GM23338 (cell line): ENCODE measurements around the gene NRAS. TPM values are rescaled to one million over a fixed set of nuclear protein-coding genes. Genes with fewer than 3 reads are reported as not detected.

Experiments used
- ATAC-seq: fragments of 200-7000 bp; cut with Tn5 transposase; 3 replicates; pipeline ENCODE4 v1.9.1; 2020
- DNase-seq: peaks from one replicate; pipeline ENCODE4 v3.0.0-alpha.2; 2015; ENCODE audit warnings: low spot score
- H2AFZ ChIP-seq: fragments of 200-600 bp; sonication (generic); 2 replicates; pipeline ENCODE4 v1.8.0; 2016; ENCODE audit warnings: antibody characterized with exemption, mild to moderate bottlenecking, moderate library complexity
- H3F3A ChIP-seq: fragments of 200-600 bp; sonication (generic); replicated peaks from 2 replicates; pipeline ENCODE4 v1.8.0; 2017; ENCODE audit warnings: antibody characterized with exemption, mixed run types, low read depth
- H3K27ac ChIP-seq: fragments of 200-600 bp; sonication (generic); 2 replicates; pipeline ENCODE4 v1.6.1; 2016; ENCODE audit warnings: low read depth
- H3K27me3 ChIP-seq: fragments of 200-600 bp; sonication (generic); 2 replicates; pipeline ENCODE4 v1.8.0; 2016; ENCODE audit warnings: mild to moderate bottlenecking, mixed run types, moderate library complexity; ENCODE audit not compliant: insufficient read depth
- H3K36me3 ChIP-seq: fragments of 200-600 bp; sonication (generic); 2 replicates; pipeline ENCODE4 v1.8.0; 2016; ENCODE audit warnings: mild to moderate bottlenecking; ENCODE audit not compliant: insufficient read depth
- H3K4me1 ChIP-seq: fragments of 200-600 bp; sonication (generic); 2 replicates; pipeline ENCODE4 v1.8.0; 2016; ENCODE audit warnings: mild to moderate bottlenecking, moderate library complexity; ENCODE audit not compliant: insufficient read depth
- H3K4me2 ChIP-seq: fragments of 200-600 bp; sonication (generic); 2 replicates; pipeline ENCODE4 v1.7.1; 2017; ENCODE audit warnings: mixed run types
- H3K4me3 ChIP-seq: fragments of 200-600 bp; sonication (generic); 2 replicates; pipeline ENCODE4 v1.6.1; 2016; ENCODE audit warnings: mixed run types
- H3K79me2 ChIP-seq: fragments of 200-600 bp; sonication (generic); replicated peaks from 2 replicates; pipeline ENCODE4 v1.8.0; 2017; ENCODE audit warnings: mild to moderate bottlenecking; ENCODE audit not compliant: insufficient read depth
- H3K9me2 ChIP-seq: fragments of 200-600 bp; sonication (generic); 2 replicates; pipeline ENCODE4 v1.8.0; 2017; ENCODE audit not compliant: insufficient read depth
- H4K20me1 ChIP-seq: fragments of 200-600 bp; sonication (generic); replicated peaks from 2 replicates; pipeline ENCODE4 v1.8.0; 2017; ENCODE audit warnings: mild to moderate bottlenecking; ENCODE audit not compliant: insufficient read depth
- H3K27ac Mint-ChIP-seq: 2 replicates; pipeline ENCODE4 v1.8.0; 2020; ENCODE audit warnings: inconsistent platforms, mild to moderate bottlenecking, moderate library complexity, mixed read lengths
- H3K27me3 Mint-ChIP-seq: 3 replicates; pipeline ENCODE4 v1.8.0; 2022; ENCODE audit warnings: low read depth, mild to moderate bottlenecking, moderate library complexity, mixed read lengths, inconsistent platforms; ENCODE audit not compliant: insufficient read depth, poor library complexity
- H3K36me3 Mint-ChIP-seq: 3 replicates; pipeline ENCODE4 v1.8.0; 2021; ENCODE audit warnings: low read depth, mild to moderate bottlenecking, inconsistent platforms, moderate library complexity, mixed read lengths
- H3K4me1 Mint-ChIP-seq: 3 replicates; pipeline ENCODE4 v1.8.0; 2020; ENCODE audit warnings: mild to moderate bottlenecking, inconsistent platforms, mixed read lengths
- H3K4me3 Mint-ChIP-seq: 3 replicates; pipeline ENCODE4 v1.8.0; 2021; ENCODE audit warnings: moderate library complexity, mild to moderate bottlenecking, inconsistent platforms, mixed read lengths
- H3K9me3 Mint-ChIP-seq: 3 replicates; pipeline ENCODE4 v1.8.0; 2020; ENCODE audit warnings: moderate library complexity, mild to moderate bottlenecking, inconsistent platforms, mixed read lengths
- CREB1 ChIP-seq: fragments of 250-450 bp; sonication (Bioruptor Pico); IDR thresholded peaks from 2 replicates; pipeline ENCODE4 v1.5.0; 2020; ENCODE audit warnings: low read depth, mild to moderate bottlenecking, moderate library complexity
- ETS1 ChIP-seq: IDR thresholded peaks from 2 replicates; pipeline ENCODE4 v1.6.1; 2016; ENCODE audit warnings: antibody characterized with exemption
- EZH2 ChIP-seq: fragments of 200-600 bp; sonication (generic); IDR thresholded peaks from one replicate; pipeline ENCODE4 v1.8.0; 2017; ENCODE audit warnings: antibody characterized with exemption, mild to moderate bottlenecking, low read depth; ENCODE audit not compliant: unreplicated experiment
- EZH2phosphoT487 ChIP-seq: fragments of 200-600 bp; sonication (generic); IDR thresholded peaks from one replicate; pipeline ENCODE4 v1.8.1; 2018; ENCODE audit warnings: antibody characterized with exemption; ENCODE audit not compliant: unreplicated experiment
- JUNB ChIP-seq: IDR thresholded peaks from one replicate; pipeline ENCODE4 v1.6.1; 2016; ENCODE audit warnings: antibody characterized with exemption; ENCODE audit not compliant: unreplicated experiment
- NANOG ChIP-seq: IDR thresholded peaks from 2 replicates; pipeline ENCODE4 v1.6.1; 2016; ENCODE audit warnings: antibody characterized with exemption, borderline replicate concordance
- POLR2AphosphoS5 ChIP-seq: IDR thresholded peaks from 2 replicates; pipeline ENCODE4 v1.6.1; 2016; ENCODE audit warnings: antibody characterized with exemption, low read depth
- STAT1 ChIP-seq: IDR thresholded peaks from one replicate; pipeline ENCODE4 v1.6.1; 2016; ENCODE audit warnings: antibody characterized with exemption; ENCODE audit not compliant: unreplicated experiment
- ZNF114 ChIP-seq: fragments of 250-450 bp; sonication (Bioruptor Pico); IDR thresholded peaks from 2 replicates; pipeline ENCODE4 v1.5.0; 2020; ENCODE audit warnings: mild to moderate bottlenecking, moderate library complexity
- ZNF331 ChIP-seq: fragments of 250-450 bp; sonication (Bioruptor Pico); IDR thresholded peaks from 2 replicates; pipeline ENCODE4 v1.5.0; 2020; ENCODE audit warnings: low read depth, mild to moderate bottlenecking, moderate library complexity
- polyA plus RNA-seq: library from polyadenylated mRNA; unstranded; fragments of >200 nt; fragmentation: Nextera tagmentation; extraction: Ambion mirVana; gene quantifications from 2 replicates; pipeline ENCODE4 v1.2.1, GENCODE V29; 2016
- total RNA-seq: library from RNA; depleted of rRNA; stranded (reverse); fragments of >200 nt; shearing (Covaris generic); gene quantifications from 2 replicates; pipeline ENCODE4 v1.2.3, GENCODE V29; 2014
- TF ChIP-seq, protein P1 (sequence below): IDR thresholded peaks from one replicate; pipeline ENCODE4 v1.6.1; 2018; ENCODE audit warnings: antibody characterized with exemption; ENCODE audit not compliant: unreplicated experiment
- TF ChIP-seq, protein P2 (sequence below): fragments of 250-450 bp; sonication (Bioruptor Pico); IDR thresholded peaks from 2 replicates; pipeline ENCODE4 v1.5.0; 2020; ENCODE audit warnings: mild to moderate bottlenecking, moderate library complexity
- TF ChIP-seq, protein P3 (sequence below), 2 experiments: fragments of 200-600 bp in 1 of 2; sonication (generic) in 1 of 2; conservative IDR thresholded peaks; 2 replicates each; pipeline versions ENCODE4 v1.5.1 to v1.6.1; 2016 to 2017; ENCODE audit warnings: antibody characterized with exemption in 2 of 2, low read depth in 2 of 2, mild to moderate bottlenecking in 2 of 2, moderate library complexity in 1 of 2

The NRAS gene
- total and polyA plus RNA-seq, 2 experiments from 2014 or later = 22.3 to 83.2 TPM

DNA sequence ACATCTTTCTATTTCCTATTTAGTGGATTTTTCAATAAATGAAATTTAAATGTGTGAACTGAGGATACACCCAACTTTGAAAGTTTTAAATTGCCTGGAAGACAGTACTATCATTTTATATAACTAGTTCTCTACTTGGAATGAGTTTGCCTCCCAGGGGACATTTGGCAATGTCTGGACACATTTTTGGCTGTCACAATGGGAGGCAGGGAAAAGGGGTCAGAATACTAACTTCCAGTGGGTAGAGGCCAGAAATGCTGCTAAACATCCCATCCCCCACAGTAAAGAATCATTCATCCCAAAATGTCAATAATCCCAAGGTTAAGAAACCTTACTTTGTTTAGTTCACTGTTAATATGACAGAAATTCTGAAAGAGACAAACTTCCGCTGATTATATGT lies 13.2 kb upstream of the NRAS start (continued):
- TF ChIP-seq STAT1 (no peak), ZNF331 (CRISPR knock-in tag) (no peak), JUNB (no peak), ETS1 (no peak), NANOG (no peak), POLR2AphosphoS5 (no peak)
- TF ChIP-seq, protein P1, sequence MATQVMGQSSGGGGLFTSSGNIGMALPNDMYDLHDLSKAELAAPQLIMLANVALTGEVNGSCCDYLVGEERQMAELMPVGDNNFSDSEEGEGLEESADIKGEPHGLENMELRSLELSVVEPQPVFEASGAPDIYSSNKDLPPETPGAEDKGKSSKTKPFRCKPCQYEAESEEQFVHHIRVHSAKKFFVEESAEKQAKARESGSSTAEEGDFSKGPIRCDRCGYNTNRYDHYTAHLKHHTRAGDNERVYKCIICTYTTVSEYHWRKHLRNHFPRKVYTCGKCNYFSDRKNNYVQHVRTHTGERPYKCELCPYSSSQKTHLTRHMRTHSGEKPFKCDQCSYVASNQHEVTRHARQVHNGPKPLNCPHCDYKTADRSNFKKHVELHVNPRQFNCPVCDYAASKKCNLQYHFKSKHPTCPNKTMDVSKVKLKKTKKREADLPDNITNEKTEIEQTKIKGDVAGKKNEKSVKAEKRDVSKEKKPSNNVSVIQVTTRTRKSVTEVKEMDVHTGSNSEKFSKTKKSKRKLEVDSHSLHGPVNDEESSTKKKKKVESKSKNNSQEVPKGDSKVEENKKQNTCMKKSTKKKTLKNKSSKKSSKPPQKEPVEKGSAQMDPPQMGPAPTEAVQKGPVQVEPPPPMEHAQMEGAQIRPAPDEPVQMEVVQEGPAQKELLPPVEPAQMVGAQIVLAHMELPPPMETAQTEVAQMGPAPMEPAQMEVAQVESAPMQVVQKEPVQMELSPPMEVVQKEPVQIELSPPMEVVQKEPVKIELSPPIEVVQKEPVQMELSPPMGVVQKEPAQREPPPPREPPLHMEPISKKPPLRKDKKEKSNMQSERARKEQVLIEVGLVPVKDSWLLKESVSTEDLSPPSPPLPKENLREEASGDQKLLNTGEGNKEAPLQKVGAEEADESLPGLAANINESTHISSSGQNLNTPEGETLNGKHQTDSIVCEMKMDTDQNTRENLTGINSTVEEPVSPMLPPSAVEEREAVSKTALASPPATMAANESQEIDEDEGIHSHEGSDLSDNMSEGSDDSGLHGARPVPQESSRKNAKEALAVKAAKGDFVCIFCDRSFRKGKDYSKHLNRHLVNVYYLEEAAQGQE = no peak

DNA sequence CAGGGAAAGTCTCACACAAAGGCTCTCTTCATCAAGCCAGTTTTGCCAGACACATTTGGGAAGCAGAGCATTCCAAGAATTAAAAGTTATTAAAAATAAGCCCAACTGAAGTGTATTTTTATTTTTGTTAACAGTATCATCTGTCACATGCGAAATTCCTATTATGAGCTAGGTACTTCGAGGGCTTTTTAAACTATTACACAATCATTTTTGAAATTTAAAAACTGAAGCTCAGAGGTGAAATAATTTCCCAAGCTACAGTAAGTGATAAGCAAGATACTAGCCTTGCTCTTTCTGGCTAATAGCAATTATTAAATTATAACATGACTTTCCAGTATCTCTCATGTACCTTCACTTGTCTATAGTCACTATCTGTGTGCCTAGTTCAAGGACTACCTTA lies 12.0 kb upstream of the NRAS start:
- Histone ChIP-seq H3K4me3 (no peak overlapping the region), H2AFZ (no peak overlapping the region), H3K79me2 (peaks cover 54% of the 10 kb centered on the region), H3F3A (no peaks in the 10 kb centered on the region), H3K9me2 (no peaks in the 10 kb centered on the region), H3K4me1 (no peaks in the 10 kb centered on the region), H3K27ac (no peak overlapping the region), H3K27me3 (no peaks in the 10 kb centered on the region), H4K20me1 (peaks cover 10% of the 10 kb centered on the region; the same call in 1 of the 2 replicates), H3K36me3 (peaks cover 83% of the 10 kb centered on the region), H3K4me2 (no peak overlapping the region)
- Mint-ChIP-seq H3K36me3 (peaks cover 94% of the 10 kb centered on the region), H3K9me3 (no peaks in the 10 kb centered on the region), H3K4me3 (no peak overlapping the region), H3K4me1 (no peaks in the 10 kb centered on the region), H3K27ac (no peak overlapping the region), H3K27me3 (no peaks in the 10 kb centered on the region)
- TF ChIP-seq, protein P2, sequence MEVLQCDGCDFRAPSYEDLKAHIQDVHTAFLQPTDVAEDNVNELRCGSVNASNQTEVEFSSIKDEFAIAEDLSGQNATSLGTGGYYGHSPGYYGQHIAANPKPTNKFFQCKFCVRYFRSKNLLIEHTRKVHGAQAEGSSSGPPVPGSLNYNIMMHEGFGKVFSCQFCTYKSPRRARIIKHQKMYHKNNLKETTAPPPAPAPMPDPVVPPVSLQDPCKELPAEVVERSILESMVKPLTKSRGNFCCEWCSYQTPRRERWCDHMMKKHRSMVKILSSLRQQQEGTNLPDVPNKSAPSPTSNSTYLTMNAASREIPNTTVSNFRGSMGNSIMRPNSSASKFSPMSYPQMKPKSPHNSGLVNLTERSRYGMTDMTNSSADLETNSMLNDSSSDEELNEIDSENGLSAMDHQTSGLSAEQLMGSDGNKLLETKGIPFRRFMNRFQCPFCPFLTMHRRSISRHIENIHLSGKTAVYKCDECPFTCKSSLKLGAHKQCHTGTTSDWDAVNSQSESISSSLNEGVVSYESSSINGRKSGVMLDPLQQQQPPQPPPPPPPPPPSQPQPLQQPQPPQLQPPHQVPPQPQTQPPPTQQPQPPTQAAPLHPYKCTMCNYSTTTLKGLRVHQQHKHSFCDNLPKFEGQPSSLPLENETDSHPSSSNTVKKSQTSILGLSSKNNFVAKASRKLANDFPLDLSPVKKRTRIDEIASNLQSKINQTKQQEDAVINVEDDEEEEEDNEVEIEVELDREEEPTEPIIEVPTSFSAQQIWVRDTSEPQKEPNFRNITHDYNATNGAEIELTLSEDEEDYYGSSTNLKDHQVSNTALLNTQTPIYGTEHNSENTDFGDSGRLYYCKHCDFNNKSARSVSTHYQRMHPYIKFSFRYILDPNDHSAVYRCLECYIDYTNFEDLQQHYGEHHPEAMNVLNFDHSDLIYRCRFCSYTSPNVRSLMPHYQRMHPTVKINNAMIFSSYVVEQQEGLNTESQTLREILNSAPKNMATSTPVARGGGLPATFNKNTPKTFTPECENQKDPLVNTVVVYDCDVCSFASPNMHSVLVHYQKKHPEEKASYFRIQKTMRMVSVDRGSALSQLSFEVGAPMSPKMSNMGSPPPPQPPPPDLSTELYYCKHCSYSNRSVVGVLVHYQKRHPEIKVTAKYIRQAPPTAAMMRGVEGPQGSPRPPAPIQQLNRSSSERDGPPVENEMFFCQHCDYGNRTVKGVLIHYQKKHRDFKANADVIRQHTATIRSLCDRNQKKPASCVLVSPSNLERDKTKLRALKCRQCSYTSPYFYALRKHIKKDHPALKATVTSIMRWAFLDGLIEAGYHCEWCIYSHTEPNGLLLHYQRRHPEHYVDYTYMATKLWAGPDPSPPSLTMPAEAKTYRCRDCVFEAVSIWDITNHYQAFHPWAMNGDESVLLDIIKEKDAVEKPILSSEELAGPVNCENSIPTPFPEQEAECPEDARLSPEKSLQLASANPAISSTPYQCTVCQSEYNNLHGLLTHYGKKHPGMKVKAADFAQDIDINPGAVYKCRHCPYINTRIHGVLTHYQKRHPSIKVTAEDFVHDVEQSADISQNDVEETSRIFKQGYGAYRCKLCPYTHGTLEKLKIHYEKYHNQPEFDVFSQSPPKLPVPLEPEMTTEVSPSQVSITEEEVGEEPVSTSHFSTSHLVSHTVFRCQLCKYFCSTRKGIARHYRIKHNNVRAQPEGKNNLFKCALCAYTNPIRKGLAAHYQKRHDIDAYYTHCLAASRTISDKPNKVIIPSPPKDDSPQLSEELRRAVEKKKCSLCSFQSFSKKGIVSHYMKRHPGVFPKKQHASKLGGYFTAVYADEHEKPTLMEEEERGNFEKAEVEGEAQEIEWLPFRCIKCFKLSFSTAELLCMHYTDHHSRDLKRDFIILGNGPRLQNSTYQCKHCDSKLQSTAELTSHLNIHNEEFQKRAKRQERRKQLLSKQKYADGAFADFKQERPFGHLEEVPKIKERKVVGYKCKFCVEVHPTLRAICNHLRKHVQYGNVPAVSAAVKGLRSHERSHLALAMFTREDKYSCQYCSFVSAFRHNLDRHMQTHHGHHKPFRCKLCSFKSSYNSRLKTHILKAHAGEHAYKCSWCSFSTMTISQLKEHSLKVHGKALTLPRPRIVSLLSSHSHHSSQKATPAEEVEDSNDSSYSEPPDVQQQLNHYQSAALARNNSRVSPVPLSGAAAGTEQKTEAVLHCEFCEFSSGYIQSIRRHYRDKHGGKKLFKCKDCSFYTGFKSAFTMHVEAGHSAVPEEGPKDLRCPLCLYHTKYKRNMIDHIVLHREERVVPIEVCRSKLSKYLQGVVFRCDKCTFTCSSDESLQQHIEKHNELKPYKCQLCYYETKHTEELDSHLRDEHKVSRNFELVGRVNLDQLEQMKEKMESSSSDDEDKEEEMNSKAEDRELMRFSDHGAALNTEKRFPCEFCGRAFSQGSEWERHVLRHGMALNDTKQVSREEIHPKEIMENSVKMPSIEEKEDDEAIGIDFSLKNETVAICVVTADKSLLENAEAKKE (CRISPR knock-in tag) = no peak
- no peak for TF ChIP-seq STAT1
- no peak for TF ChIP-seq EZH2phosphoT487
- TF ChIP-seq ZNF114 (CRISPR knock-in tag) = no peak
- TF ChIP-seq CREB1 = no peak
- no peak for TF ChIP-seq EZH2
- TF ChIP-seq ZNF331 (CRISPR knock-in tag) = no peak
- TF ChIP-seq, protein P3, sequence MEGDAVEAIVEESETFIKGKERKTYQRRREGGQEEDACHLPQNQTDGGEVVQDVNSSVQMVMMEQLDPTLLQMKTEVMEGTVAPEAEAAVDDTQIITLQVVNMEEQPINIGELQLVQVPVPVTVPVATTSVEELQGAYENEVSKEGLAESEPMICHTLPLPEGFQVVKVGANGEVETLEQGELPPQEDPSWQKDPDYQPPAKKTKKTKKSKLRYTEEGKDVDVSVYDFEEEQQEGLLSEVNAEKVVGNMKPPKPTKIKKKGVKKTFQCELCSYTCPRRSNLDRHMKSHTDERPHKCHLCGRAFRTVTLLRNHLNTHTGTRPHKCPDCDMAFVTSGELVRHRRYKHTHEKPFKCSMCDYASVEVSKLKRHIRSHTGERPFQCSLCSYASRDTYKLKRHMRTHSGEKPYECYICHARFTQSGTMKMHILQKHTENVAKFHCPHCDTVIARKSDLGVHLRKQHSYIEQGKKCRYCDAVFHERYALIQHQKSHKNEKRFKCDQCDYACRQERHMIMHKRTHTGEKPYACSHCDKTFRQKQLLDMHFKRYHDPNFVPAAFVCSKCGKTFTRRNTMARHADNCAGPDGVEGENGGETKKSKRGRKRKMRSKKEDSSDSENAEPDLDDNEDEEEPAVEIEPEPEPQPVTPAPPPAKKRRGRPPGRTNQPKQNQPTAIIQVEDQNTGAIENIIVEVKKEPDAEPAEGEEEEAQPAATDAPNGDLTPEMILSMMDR (conservative IDR thresholded peaks at IDR 0.05; ENCODE audit: low read depth in 2 of 2) = no peak
- no peak for ATAC-seq
- no peak for DNase-seq
